Osteocyte (in vitro differentiated cells): ENCODE results near the gene TAT. TPM values are rescaled to one million over a fixed set of nuclear protein-coding genes. Genes with fewer than 3 reads are reported as not detected.

Source experiments
- DNase-seq: peaks from one replicate; pipeline ENCODE4 v3.0.0; 2021; ENCODE audit warnings: mixed read lengths; ENCODE audit not compliant: unreplicated experiment; ENCODE audit errors: extremely low spot score
- H3K27ac Mint-ChIP-seq: one replicate; pipeline ENCODE4 v1.8.0; 2021; ENCODE audit warnings: mild to moderate bottlenecking, mixed read lengths; ENCODE audit not compliant: unreplicated experiment
- H3K27me3 Mint-ChIP-seq: one replicate; pipeline ENCODE4 v1.8.0; 2021; ENCODE audit warnings: mixed read lengths; ENCODE audit not compliant: unreplicated experiment
- H3K36me3 Mint-ChIP-seq: one replicate; pipeline ENCODE4 v1.8.0; 2021; ENCODE audit warnings: mixed read lengths; ENCODE audit not compliant: unreplicated experiment
- H3K4me1 Mint-ChIP-seq: one replicate; pipeline ENCODE4 v1.8.0; 2021; ENCODE audit warnings: mixed read lengths; ENCODE audit not compliant: unreplicated experiment
- H3K4me3 Mint-ChIP-seq: one replicate; pipeline ENCODE4 v1.8.0; 2021; ENCODE audit warnings: mild to moderate bottlenecking, moderate library complexity, mixed read lengths; ENCODE audit not compliant: unreplicated experiment
- H3K9me3 Mint-ChIP-seq: one replicate; pipeline ENCODE4 v1.8.0; 2021; ENCODE audit warnings: mixed read lengths; ENCODE audit not compliant: unreplicated experiment
- total RNA-seq: library from RNA; stranded (reverse); gene quantifications from 2 replicates; pipeline ENCODE4 v1.2.1, GENCODE V29; 2021
- TF ChIP-seq, protein P1 (sequence below): fragments of 200-600 bp; sonication (generic); IDR thresholded peaks from 2 replicates; pipeline ENCODE4 v1.5.0; 2021; ENCODE audit warnings: antibody characterized with exemption, mild to moderate bottlenecking, moderate library complexity

Gene TAT
- total RNA-seq, 1 donor from 2014 or later: not detected

DNA sequence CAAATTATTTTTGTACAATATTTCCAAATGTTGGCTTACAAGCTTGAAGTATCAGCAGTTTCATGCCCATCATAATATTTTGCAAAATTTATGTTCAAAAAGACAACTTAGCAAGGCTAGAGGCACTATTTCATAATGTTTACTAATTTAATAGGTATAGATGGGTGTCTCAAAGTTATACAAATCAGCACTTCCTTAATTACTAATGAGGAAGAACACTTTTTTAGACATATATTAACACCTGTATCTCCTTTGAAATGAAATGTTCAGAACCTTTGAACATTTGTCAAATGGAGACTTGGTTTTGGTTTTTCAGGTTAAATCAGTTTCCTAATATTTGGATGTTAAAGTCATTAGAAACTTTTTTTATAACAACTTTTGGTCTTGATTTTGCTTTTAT is 2.2 kb downstream of the TAT start:
- no peak for DNase-seq
- H3K9me3 Mint-ChIP-seq: no peaks in the 10 kb centered on the region
- no peak overlapping the region for H3K27ac Mint-ChIP-seq
- H3K4me1 Mint-ChIP-seq: no peaks in the 10 kb centered on the region
- no peak overlapping the region for H3K4me3 Mint-ChIP-seq
- H3K27me3 Mint-ChIP-seq: peaks cover 49% of the 10 kb centered on the region
- TF ChIP-seq, protein P1, sequence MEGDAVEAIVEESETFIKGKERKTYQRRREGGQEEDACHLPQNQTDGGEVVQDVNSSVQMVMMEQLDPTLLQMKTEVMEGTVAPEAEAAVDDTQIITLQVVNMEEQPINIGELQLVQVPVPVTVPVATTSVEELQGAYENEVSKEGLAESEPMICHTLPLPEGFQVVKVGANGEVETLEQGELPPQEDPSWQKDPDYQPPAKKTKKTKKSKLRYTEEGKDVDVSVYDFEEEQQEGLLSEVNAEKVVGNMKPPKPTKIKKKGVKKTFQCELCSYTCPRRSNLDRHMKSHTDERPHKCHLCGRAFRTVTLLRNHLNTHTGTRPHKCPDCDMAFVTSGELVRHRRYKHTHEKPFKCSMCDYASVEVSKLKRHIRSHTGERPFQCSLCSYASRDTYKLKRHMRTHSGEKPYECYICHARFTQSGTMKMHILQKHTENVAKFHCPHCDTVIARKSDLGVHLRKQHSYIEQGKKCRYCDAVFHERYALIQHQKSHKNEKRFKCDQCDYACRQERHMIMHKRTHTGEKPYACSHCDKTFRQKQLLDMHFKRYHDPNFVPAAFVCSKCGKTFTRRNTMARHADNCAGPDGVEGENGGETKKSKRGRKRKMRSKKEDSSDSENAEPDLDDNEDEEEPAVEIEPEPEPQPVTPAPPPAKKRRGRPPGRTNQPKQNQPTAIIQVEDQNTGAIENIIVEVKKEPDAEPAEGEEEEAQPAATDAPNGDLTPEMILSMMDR: no peak
- no peaks in the 10 kb centered on the region for H3K36me3 Mint-ChIP-seq

- no peak for DNase-seq
- Mint-ChIP-seq H3K4me3 (no peak overlapping the region), H3K27ac (no peak overlapping the region), H3K4me1 (no peaks in the 10 kb centered on the region), H3K27me3 (peaks cover 57% of the 10 kb centered on the region), H3K36me3 (no peaks in the 10 kb centered on the region), H3K9me3 (no peaks in the 10 kb centered on the region)
- TF ChIP-seq, protein P1: no peak
Observed at GRCh38 chr16:71573387-71574094, 3.4 kb downstream of the TAT start.

GRCh38 chr16:71572497-71573116 is 4.3 kb downstream of the TAT start:
- no peak overlapping the region for H3K4me3 Mint-ChIP-seq
- peaks cover 59% of the 10 kb centered on the region for H3K27me3 Mint-ChIP-seq
- no peak for DNase-seq
- H3K27ac Mint-ChIP-seq: no peak overlapping the region
- H3K4me1 Mint-ChIP-seq: no peaks in the 10 kb centered on the region
- no peaks in the 10 kb centered on the region for H3K36me3 Mint-ChIP-seq
- H3K9me3 Mint-ChIP-seq: no peaks in the 10 kb centered on the region
- TF ChIP-seq, protein P1: no peak

- Mint-ChIP-seq H3K4me3 (no peak overlapping the region), H3K27ac (no peak overlapping the region), H3K36me3 (no peaks in the 10 kb centered on the region), H3K27me3 (peaks cover 64% of the 10 kb centered on the region), H3K4me1 (peaks cover 2% of the 10 kb centered on the region), H3K9me3 (no peaks in the 10 kb centered on the region)
- DNase-seq: no peak
- TF ChIP-seq, protein P1: no peak
Observed at GRCh38 chr16:71570144-71570543, 6.7 kb downstream of the TAT start.

GRCh38 chr16:71569621-71570020 is 7.3 kb downstream of the TAT start:
- Mint-ChIP-seq H3K9me3 (no peaks in the 10 kb centered on the region), H3K4me1 (peaks cover 2% of the 10 kb centered on the region), H3K36me3 (no peaks in the 10 kb centered on the region), H3K4me3 (no peak overlapping the region), H3K27me3 (peaks cover 62% of the 10 kb centered on the region), H3K27ac (no peak overlapping the region)
- DNase-seq: no peak
- TF ChIP-seq, protein P1: no peak
